OCI-LY1 (cell line): ENCODE data around the gene MAP9.

ENCODE experiments used
- CTCF ChIP-seq: fragments of 200-600 bp; sonication (generic), shearing (Covaris generic); IDR thresholded peaks from 2 replicates; pipeline ENCODE4 v1.5.1; 2017; ENCODE audit warnings: mild to moderate bottlenecking, antibody characterized with exemption, low read length, moderate library complexity, mixed read lengths
- EZH2 ChIP-seq: fragments of 200-600 bp; sonication (generic), shearing (Covaris generic); IDR thresholded peaks from 2 replicates; pipeline ENCODE4 v1.8.0; 2017; ENCODE audit warnings: borderline replicate concordance, mixed run types, mild to moderate bottlenecking, antibody characterized with exemption, low read length, moderate library complexity, mixed read lengths

GRCh38 chr4:155321006-155321405 is 55.8 kb downstream of the MAP9 start:
- TF ChIP-seq CTCF: no peak
- TF ChIP-seq EZH2: no peak
